ENCODE results near the gene ARHGAP44. TPM values are rescaled to one million over a fixed set of nuclear protein-coding genes. Genes with fewer than 3 reads are reported as not detected.
A peak's percentile ranks its signal among the peaks of the same experiment; 100 is the strongest.

Gene ARHGAP44
- total and polyA plus RNA-seq, 2 of the 13 experiments (the other 11 are each of a cell fraction or from before 2014, with no cell fraction given): 0.79 to 3.1 TPM

DNA sequence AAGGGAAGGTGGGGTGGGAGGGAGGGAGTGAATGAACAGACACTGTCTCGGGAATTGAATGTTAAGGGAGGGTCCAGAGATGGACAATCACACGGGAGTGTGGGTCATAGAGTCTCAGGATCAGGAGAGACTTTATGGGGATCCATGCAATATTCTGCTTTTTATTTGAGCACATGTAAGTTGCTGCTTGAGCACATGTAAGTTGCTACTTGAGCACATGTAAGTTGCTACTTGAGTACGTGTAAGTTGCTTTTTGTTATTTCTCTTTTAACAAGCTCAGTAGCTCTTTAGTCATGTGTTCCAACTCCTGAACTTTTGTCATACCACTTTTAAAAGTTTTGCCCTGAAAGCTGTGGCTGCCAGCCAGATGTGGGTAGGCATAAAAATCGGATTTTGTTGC lies 110.3 kb downstream of the ARHGAP44 start:
- Histone ChIP-seq H3K27me3 (ENCODE audit: control insufficient read depth in 1 of 2, insufficient read depth in 2 of 2, low read length in 2 of 2) (no peaks in the 10 kb centered on the region; a peak in 1 of 5 replicates), H3K4me2 (ENCODE audit: low read depth, low read length) (no peak overlapping the region), H3K4me3 (replicated peaks in 1 of 3; ENCODE audit: insufficient read depth in 1 of 3, low read depth in 2 of 3, low read length in 3 of 3) (no peak overlapping the region), H3K36me3 (replicated peaks in 1 of 2; ENCODE audit: control insufficient read depth in 1 of 2, insufficient read depth in 2 of 2, low read length in 2 of 2) (no peaks in the 10 kb centered on the region), H3K27ac (ENCODE audit: extremely low read length, insufficient read depth, low read length) (no peak overlapping the region), H3K9ac (ENCODE audit: insufficient read depth, low read depth, low read length) (no peak overlapping the region), H3K9me3 (ENCODE audit: low read length) (no peaks in the 10 kb centered on the region), H2AFZ (ENCODE audit: low read length) (no peak overlapping the region), H4K20me1 (ENCODE audit: insufficient read depth, low read length) (no peaks in the 10 kb centered on the region), H3K4me1 (ENCODE audit: insufficient read depth, low read length) (peaks cover 23% of the 10 kb centered on the region), H3K79me2 (ENCODE audit: insufficient read depth, low read length) (no peaks in the 10 kb centered on the region)
- 74% methylated on average over 4 of the region's 4 CpGs for WGBS (ENCODE audit: low lambda C conversion rate)
- no TSS peak for BruUV-seq (replicated peaks)
- CTCF ChIA-PET (ENCODE audit: low intra/inter-chr PET ratio, low total read pairs): no interaction called here
- in situ Hi-C loops (cut with HindIII; ENCODE audit: extremely low pct_ligation_motif_present, low pct_unique_long_range_greater_than_20kb): no loop called here
- ATAC-seq: no peak
- POLR2A ChIA-PET: no interaction called here
- TF ChIP-seq, protein P1, sequence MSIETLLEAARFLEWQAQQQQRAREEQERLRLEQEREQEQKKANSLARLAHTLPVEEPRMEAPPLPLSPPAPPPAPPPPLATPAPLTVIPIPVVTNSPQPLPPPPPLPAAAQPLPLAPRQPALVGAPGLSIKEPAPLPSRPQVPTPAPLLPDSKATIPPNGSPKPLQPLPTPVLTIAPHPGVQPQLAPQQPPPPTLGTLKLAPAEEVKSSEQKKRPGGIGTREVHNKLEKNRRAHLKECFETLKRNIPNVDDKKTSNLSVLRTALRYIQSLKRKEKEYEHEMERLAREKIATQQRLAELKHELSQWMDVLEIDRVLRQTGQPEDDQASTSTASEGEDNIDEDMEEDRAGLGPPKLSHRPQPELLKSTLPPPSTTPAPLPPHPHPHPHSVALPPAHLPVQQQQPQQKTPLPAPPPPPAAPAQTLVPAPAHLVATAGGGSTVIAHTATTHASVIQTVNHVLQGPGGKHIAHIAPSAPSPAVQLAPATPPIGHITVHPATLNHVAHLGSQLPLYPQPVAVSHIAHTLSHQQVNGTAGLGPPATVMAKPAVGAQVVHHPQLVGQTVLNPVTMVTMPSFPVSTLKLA (IDR thresholded peaks at IDR 0.05): peak; percentile 98
- TF ChIP-seq, protein P2, sequence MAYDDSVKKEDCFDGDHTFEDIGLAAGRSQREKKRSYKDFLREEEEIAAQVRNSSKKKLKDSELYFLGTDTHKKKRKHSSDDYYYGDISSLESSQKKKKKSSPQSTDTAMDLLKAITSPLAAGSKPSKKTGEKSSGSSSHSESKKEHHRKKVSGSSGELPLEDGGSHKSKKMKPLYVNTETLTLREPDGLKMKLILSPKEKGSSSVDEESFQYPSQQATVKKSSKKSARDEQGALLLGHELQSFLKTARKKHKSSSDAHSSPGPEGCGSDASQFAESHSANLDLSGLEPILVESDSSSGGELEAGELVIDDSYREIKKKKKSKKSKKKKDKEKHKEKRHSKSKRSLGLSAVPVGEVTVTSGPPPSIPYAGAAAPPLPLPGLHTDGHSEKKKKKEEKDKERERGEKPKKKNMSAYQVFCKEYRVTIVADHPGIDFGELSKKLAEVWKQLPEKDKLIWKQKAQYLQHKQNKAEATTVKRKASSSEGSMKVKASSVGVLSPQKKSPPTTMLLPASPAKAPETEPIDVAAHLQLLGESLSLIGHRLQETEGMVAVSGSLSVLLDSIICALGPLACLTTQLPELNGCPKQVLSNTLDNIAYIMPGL (CRISPR knock-in tag; IDR thresholded peaks at IDR 0.05; ENCODE audit: borderline replicate concordance in 1 of 2, low read depth in 1 of 2): no peak
- no peak for TF ChIP-seq ATAD3A (CRISPR knock-in tag; IDR thresholded peaks at IDR 0.05)
- TF ChIP-seq, protein P3, sequence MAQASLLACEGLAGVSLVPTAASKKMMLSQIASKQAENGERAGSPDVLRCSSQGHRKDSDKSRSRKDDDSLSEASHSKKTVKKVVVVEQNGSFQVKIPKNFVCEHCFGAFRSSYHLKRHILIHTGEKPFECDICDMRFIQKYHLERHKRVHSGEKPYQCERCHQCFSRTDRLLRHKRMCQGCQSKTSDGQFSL (CRISPR knock-in tag; IDR thresholded peaks at IDR 0.05): no peak
- TF ChIP-seq ARID3A (IDR thresholded peaks at IDR 0.05; ENCODE audit: low read depth, low read length): no peak
- no peak for TF ChIP-seq MAFF (IDR thresholded peaks at IDR 0.05; ENCODE audit: low read depth, low read length)
- TF ChIP-seq RARG (CRISPR knock-in tag; IDR thresholded peaks at IDR 0.05; ENCODE audit: low read depth): no peak
- TF ChIP-seq TIGD3 (CRISPR knock-in tag; IDR thresholded peaks at IDR 0.05; ENCODE audit: borderline replicate concordance): no peak
- no peak for FAIRE-seq
- intact Hi-C loops (cut with micrococcal nuclease; ENCODE audit: unreplicated experiment): no loop called here
- no peak for DNase-seq (ENCODE audit: low spot score)

Data from HepG2 (cell line).